ENCODE results near the gene PMS2. TPM values are rescaled to one million over a fixed set of nuclear protein-coding genes. Genes with fewer than 3 reads are reported as not detected.

The PMS2 gene
- total and polyA plus RNA-seq, 10 donors = 4.7 to 20.0 (median 14.2) TPM

GRCh38 chr7:6032167-6032566 is 23.3 kb upstream of the PMS2 start:
- Histone ChIP-seq H3K27me3 (replicated peaks in 1 of 7) (no peaks in the 10 kb centered on the region), H3K36me3 (peaks cover 7 to 100% (median 62%) of the 10 kb centered on the region in 6 donors), H3K27ac (peak overlapping the region in 2 of 8 donors; percentile 24 to 28), H3K4me3 (no peak overlapping the region), H3K9me3 (no peaks in the 10 kb centered on the region), H3K4me1 (peaks cover 0 to 26% (median 3%) of the 10 kb centered on the region in 6 donors)
- TF ChIP-seq POLR2A (IDR thresholded peaks at IDR 0.05) (no peak), POLR2AphosphoS5 (IDR thresholded peaks at IDR 0.05) (no peak), CTCF (IDR thresholded peaks at IDR 0.05 in 8 of 11, conservative IDR thresholded peaks at IDR 0.05 in 3 of 11) (no peak)
- WGBS, 5 donors = 59 to 81% (median 72%) methylated on average over 5 of the region's 5 CpGs
- no peak for DNase-seq
- intact Hi-C loops (cut with DNase I; ENCODE audit: low total_unique reads) = no loop called here

GRCh38 chr7:6031567-6031966 is 22.7 kb upstream of the PMS2 start:
- intact Hi-C loops (cut with DNase I; ENCODE audit: low total_unique reads) = no loop called here
- TF ChIP-seq POLR2AphosphoS5 (IDR thresholded peaks at IDR 0.05) (no peak), CTCF (IDR thresholded peaks at IDR 0.05 in 8 of 11, conservative IDR thresholded peaks at IDR 0.05 in 3 of 11) (no peak), POLR2A (IDR thresholded peaks at IDR 0.05) (no peak)
- H3K27me3 ChIP-seq (replicated peaks in 1 of 7) = no peaks in the 10 kb centered on the region
- peaks cover 5 to 32% (median 9%) of the 10 kb centered on the region in 6 donors for H3K4me1 ChIP-seq
- 88 to 97% (median 92%) methylated on average over 3 of the region's 3 CpGs for WGBS, 5 donors
- peak overlapping the region in 1 of 8 donors; percentile 28 for H3K27ac ChIP-seq
- no peak overlapping the region for H3K4me3 ChIP-seq
- H3K36me3 ChIP-seq = peaks cover 7 to 100% (median 59%) of the 10 kb centered on the region in 6 donors
- DNase-seq = no peak
- H3K9me3 ChIP-seq = no peaks in the 10 kb centered on the region

- H3K4me3 ChIP-seq = no peak within 1 kb of the TSS
- peaks cover 7 to 100% (median 58%) of the 10 kb centered on the region in 6 donors for H3K36me3 ChIP-seq
- H3K9me3 ChIP-seq = no peaks in the 10 kb centered on the region
- H3K27ac ChIP-seq = peak within 1 kb of the TSS in 2 of 8 donors; percentile 24 to 28
- intact Hi-C loops (cut with DNase I; ENCODE audit: low total_unique reads) = no loop called here
- H3K27me3 ChIP-seq (replicated peaks in 1 of 7) = no peaks in the 10 kb centered on the region
- 83 to 96% (median 92%) methylated on average over 2 of the region's 2 CpGs for WGBS, 5 donors
- no peak for DNase-seq
- H3K4me1 ChIP-seq = peaks cover 11 to 38% (median 14%) of the 10 kb centered on the region in 6 donors
- TF ChIP-seq POLR2A (IDR thresholded peaks at IDR 0.05) (no peak), CTCF (IDR thresholded peaks at IDR 0.05 in 8 of 11, conservative IDR thresholded peaks at IDR 0.05 in 3 of 11) (no peak), POLR2AphosphoS5 (IDR thresholded peaks at IDR 0.05) (no peak)
Measured at GRCh38 chr7:6030988-6031387, 22.1 kb upstream of the PMS2 start, which contains the start of gene ANKRD61. ANKRD61 (plus strand) TSS chr7:6031376; CDS start chr7:6031376, 0 bp downstream.

- 92 to 96% (median 94%) methylated on average over 5 of the region's 5 CpGs for WGBS, 5 donors
- peaks cover 2 to 100% (median 62%) of the 10 kb centered on the region in 6 donors for H3K36me3 ChIP-seq
Measured at GRCh38 chr7:6028563-6028962, 19.7 kb upstream of the PMS2 start.

More at GRCh38 chr7:6028563-6028962, 19.7 kb upstream of the PMS2 start:
- intact Hi-C loops (cut with DNase I; ENCODE audit: low total_unique reads) = no loop called here
- DNase-seq = no peak
- H3K27ac ChIP-seq = no peak overlapping the region
- H3K4me1 ChIP-seq = peaks cover 15 to 51% (median 21%) of the 10 kb centered on the region in 6 donors
- no peaks in the 10 kb centered on the region for H3K9me3 ChIP-seq
- H3K27me3 ChIP-seq (replicated peaks in 1 of 7) = no peaks in the 10 kb centered on the region
- TF ChIP-seq CTCF (IDR thresholded peaks at IDR 0.05 in 8 of 11, conservative IDR thresholded peaks at IDR 0.05 in 3 of 11) (no peak), POLR2AphosphoS5 (IDR thresholded peaks at IDR 0.05) (no peak), POLR2A (IDR thresholded peaks at IDR 0.05) (no peak)
- no peak overlapping the region for H3K4me3 ChIP-seq
